Measurements from ENCODE around the gene STH. TPM values are rescaled to one million over a fixed set of nuclear protein-coding genes. Genes with fewer than 3 reads are reported as not detected.

STH gene
- total and polyA plus RNA-seq, 10 of the 15 experiments (the other 5 are each of a cell fraction or from before 2014, with no cell fraction given), result not detected

DNA sequence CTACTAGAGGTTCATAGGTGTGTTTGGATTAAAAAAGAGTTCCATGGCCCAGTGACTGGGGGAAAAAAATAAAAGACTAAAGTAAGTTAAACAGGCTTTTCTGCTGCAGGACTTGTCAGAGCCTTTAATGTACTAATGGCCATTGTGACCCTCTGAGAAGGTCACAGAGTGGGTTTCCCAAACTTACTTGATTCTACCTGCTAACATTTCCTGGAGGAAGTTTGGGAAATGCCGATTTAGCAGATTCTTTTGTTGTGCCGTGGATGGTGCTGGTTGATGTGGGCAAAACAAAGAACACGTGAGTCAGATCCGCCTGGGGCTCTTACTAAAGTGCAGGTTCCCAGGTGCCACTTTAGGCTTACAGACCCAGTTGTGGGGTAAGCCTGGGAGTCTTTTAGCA is 13.6 kb upstream of the STH start:
- intact Hi-C loops (cut with micrococcal nuclease; ENCODE audit: unreplicated experiment), result no loop called here

DNA sequence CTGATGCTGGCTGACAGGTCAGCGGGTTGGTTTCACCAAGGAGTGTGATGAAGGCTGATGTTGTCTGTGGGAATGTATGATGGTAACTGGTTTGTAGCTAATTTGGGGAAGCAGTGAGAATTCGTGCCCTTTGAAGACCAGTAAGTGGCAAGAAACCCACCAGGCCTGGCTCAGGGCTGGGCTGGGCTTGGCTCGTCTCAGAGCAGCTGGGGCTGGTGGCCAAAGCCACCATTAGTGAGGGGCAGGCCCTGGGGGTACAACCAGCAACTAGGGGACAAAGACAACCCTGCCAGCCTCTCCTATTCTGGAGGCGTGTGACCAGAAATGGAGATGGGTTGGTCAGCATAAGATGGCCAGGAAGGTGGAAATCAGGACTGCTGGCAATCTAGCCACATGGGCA is 13.0 kb upstream of the STH start:
- DNase-seq (ENCODE audit: low read depth, low spot score), result no peak
- no peak for FAIRE-seq
- Histone ChIP-seq H3K36me3 (ENCODE audit: control insufficient read depth in 2 of 2, insufficient read depth in 2 of 2, low read length in 1 of 2) (no peaks in the 10 kb centered on the region), H3K9ac (ENCODE audit: control insufficient read depth, insufficient read depth, low read length) (no peak overlapping the region), H2AFZ (ENCODE audit: control insufficient read depth, low read depth, low read length) (no peak overlapping the region), H3K79me2 (ENCODE audit: control insufficient read depth, insufficient read depth, low read length) (no peaks in the 10 kb centered on the region), H3K27me3 (replicated peaks in 1 of 2; ENCODE audit: control insufficient read depth in 2 of 2, insufficient read depth in 2 of 2, low read length in 1 of 2) (no peaks in the 10 kb centered on the region; a peak in 1 of 4 replicates), H3K4me1 (ENCODE audit: control insufficient read depth, insufficient read depth, low read length) (no peaks in the 10 kb centered on the region), H4K20me1 (ENCODE audit: control insufficient read depth, insufficient read depth) (no peaks in the 10 kb centered on the region), H3K9me3 (replicated peaks; ENCODE audit: control insufficient read depth, insufficient read depth, low read length) (no peaks in the 10 kb centered on the region), H3K27ac (ENCODE audit: control insufficient read depth, insufficient read depth) (no peak overlapping the region), H3K4me3 (no peak overlapping the region), H3K4me2 (ENCODE audit: control insufficient read depth, insufficient read depth) (no peak overlapping the region)
- ChIA-PET RAD21 (ENCODE audit: unreplicated experiment) (no interaction called here), CTCF (no interaction called here), POLR2A (no interaction called here), SMC1A (ENCODE audit: uncharacterized antibody, unreplicated experiment) (no interaction called here)
- BruUV-seq (replicated peaks), result no TSS peak
- intact Hi-C loops (cut with micrococcal nuclease; ENCODE audit: unreplicated experiment), result no loop called here
- in situ Hi-C loops (cut with MboI), result no loop called here
- 28% methylated on average over 4 of the region's 4 CpGs for WGBS (ENCODE audit: insufficient coverage, insufficient replicate concordance, low lambda C conversion rate, missing lambda C conversion rate)
- ATAC-seq, result no peak
- TF ChIP-seq, protein P1, sequence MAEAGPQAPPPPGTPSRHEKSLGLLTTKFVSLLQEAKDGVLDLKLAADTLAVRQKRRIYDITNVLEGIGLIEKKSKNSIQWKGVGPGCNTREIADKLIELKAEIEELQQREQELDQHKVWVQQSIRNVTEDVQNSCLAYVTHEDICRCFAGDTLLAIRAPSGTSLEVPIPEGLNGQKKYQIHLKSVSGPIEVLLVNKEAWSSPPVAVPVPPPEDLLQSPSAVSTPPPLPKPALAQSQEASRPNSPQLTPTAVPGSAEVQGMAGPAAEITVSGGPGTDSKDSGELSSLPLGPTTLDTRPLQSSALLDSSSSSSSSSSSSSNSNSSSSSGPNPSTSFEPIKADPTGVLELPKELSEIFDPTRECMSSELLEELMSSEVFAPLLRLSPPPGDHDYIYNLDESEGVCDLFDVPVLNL (IDR thresholded peaks at IDR 0.05; ENCODE audit: low read depth, low read length), result no peak
- TF ChIP-seq HCFC1 (IDR thresholded peaks at IDR 0.05; ENCODE audit: low read length) (no peak), ZBED1 (IDR thresholded peaks at IDR 0.05; ENCODE audit: borderline replicate concordance) (no peak), BMI1 (IDR thresholded peaks at IDR 0.05; ENCODE audit: borderline replicate concordance) (no peak), BACH1 (IDR thresholded peaks at IDR 0.05; ENCODE audit: borderline replicate concordance) (no peak), JUND (IDR thresholded peaks at IDR 0.05; ENCODE audit: low read depth, low read length) (no peak), SMAD5 (IDR thresholded peaks at IDR 0.05; ENCODE audit: low read depth) (no peak), PAX8 (IDR thresholded peaks at IDR 0.05) (no peak), KDM1A (IDR thresholded peaks at IDR 0.05; ENCODE audit: borderline replicate concordance) (no peak), POLR2AphosphoS5 (IDR thresholded peaks at IDR 0.05; ENCODE audit: low read length) (no peak), SIN3A (IDR thresholded peaks at IDR 0.05; ENCODE audit: low read depth, low read length) (no peak)
- TF ChIP-seq, protein P2, sequence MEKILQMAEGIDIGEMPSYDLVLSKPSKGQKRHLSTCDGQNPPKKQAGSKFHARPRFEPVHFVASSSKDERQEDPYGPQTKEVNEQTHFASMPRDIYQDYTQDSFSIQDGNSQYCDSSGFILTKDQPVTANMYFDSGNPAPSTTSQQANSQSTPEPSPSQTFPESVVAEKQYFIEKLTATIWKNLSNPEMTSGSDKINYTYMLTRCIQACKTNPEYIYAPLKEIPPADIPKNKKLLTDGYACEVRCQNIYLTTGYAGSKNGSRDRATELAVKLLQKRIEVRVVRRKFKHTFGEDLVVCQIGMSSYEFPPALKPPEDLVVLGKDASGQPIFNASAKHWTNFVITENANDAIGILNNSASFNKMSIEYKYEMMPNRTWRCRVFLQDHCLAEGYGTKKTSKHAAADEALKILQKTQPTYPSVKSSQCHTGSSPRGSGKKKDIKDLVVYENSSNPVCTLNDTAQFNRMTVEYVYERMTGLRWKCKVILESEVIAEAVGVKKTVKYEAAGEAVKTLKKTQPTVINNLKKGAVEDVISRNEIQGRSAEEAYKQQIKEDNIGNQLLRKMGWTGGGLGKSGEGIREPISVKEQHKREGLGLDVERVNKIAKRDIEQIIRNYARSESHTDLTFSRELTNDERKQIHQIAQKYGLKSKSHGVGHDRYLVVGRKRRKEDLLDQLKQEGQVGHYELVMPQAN (conservative IDR thresholded peaks at IDR 0.05), result no peak

More for the DNA sequence above, 13.6 kb upstream of the STH start:
- Histone ChIP-seq H2AFZ (ENCODE audit: control insufficient read depth, low read depth, low read length) (no peak overlapping the region), H4K20me1 (ENCODE audit: control insufficient read depth, insufficient read depth) (no peaks in the 10 kb centered on the region), H3K4me2 (ENCODE audit: control insufficient read depth, insufficient read depth) (no peak overlapping the region), H3K27ac (ENCODE audit: control insufficient read depth, insufficient read depth) (no peak overlapping the region), H3K79me2 (ENCODE audit: control insufficient read depth, insufficient read depth, low read length) (no peaks in the 10 kb centered on the region), H3K36me3 (ENCODE audit: control insufficient read depth in 2 of 2, insufficient read depth in 2 of 2, low read length in 1 of 2) (no peaks in the 10 kb centered on the region), H3K4me1 (ENCODE audit: control insufficient read depth, insufficient read depth, low read length) (no peaks in the 10 kb centered on the region), H3K9me3 (replicated peaks; ENCODE audit: control insufficient read depth, insufficient read depth, low read length) (no peaks in the 10 kb centered on the region), H3K4me3 (no peak overlapping the region), H3K9ac (ENCODE audit: control insufficient read depth, insufficient read depth, low read length) (no peak overlapping the region), H3K27me3 (replicated peaks in 1 of 2; ENCODE audit: control insufficient read depth in 2 of 2, insufficient read depth in 2 of 2, low read length in 1 of 2) (no peaks in the 10 kb centered on the region; a peak in 1 of 4 replicates)
- in situ Hi-C loops (cut with MboI), result no loop called here
- 18% methylated on average over 4 of the region's 4 CpGs for WGBS (ENCODE audit: insufficient coverage, insufficient replicate concordance, low lambda C conversion rate, missing lambda C conversion rate)
- ATAC-seq (no peak), DNase-seq (ENCODE audit: low read depth, low spot score) (no peak), FAIRE-seq (no peak)
- ChIA-PET CTCF (no interaction called here), SMC1A (ENCODE audit: uncharacterized antibody, unreplicated experiment) (no interaction called here), POLR2A (no interaction called here), RAD21 (ENCODE audit: unreplicated experiment) (no interaction called here)
- no TSS peak for BruUV-seq (replicated peaks)
- TF ChIP-seq FOS (IDR thresholded peaks at IDR 0.05; ENCODE audit: borderline replicate concordance, extremely low read depth, insufficient read length), result no peak
- TF ChIP-seq, protein P3, sequence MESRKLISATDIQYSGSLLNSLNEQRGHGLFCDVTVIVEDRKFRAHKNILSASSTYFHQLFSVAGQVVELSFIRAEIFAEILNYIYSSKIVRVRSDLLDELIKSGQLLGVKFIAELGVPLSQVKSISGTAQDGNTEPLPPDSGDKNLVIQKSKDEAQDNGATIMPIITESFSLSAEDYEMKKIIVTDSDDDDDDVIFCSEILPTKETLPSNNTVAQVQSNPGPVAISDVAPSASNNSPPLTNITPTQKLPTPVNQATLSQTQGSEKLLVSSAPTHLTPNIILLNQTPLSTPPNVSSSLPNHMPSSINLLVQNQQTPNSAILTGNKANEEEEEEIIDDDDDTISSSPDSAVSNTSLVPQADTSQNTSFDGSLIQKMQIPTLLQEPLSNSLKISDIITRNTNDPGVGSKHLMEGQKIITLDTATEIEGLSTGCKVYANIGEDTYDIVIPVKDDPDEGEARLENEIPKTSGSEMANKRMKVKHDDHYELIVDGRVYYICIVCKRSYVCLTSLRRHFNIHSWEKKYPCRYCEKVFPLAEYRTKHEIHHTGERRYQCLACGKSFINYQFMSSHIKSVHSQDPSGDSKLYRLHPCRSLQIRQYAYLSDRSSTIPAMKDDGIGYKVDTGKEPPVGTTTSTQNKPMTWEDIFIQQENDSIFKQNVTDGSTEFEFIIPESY (IDR thresholded peaks at IDR 0.05), result no peak
- no peak for TF ChIP-seq ZNF207 (IDR thresholded peaks at IDR 0.05; ENCODE audit: borderline replicate concordance)
- TF ChIP-seq KAT2A (conservative IDR thresholded peaks at IDR 0.05; ENCODE audit: control insufficient read depth, low read depth, low read length), result no peak

All from GM12878 (cell line).